ENCODE data around the gene SCNN1B.

SCNN1B gene

GRCh38 chr16:23406024-23406423 is 103.9 kb downstream of the SCNN1B start:
- H3K36me3 Mint-ChIP-seq (ENCODE audit: low read depth): peaks cover 51% of the 10 kb centered on the region

GRCh38 chr16:23406546-23407240 is 104.6 kb downstream of the SCNN1B start:
- H3K9me3 Mint-ChIP-seq: no peaks in the 10 kb centered on the region
- no peak overlapping the region for H3K4me3 Mint-ChIP-seq
- no peaks in the 10 kb centered on the region for H3K27me3 Mint-ChIP-seq
- no peak overlapping the region for H3K27ac Mint-ChIP-seq
- H3K36me3 Mint-ChIP-seq (ENCODE audit: low read depth): peaks cover 52% of the 10 kb centered on the region
- no peaks in the 10 kb centered on the region for H3K4me1 Mint-ChIP-seq (ENCODE audit: low read depth)

More at GRCh38 chr16:23406024-23406423, 103.9 kb downstream of the SCNN1B start:
- Mint-ChIP-seq H3K9me3 (no peaks in the 10 kb centered on the region), H3K4me3 (no peak overlapping the region), H3K4me1 (ENCODE audit: low read depth) (no peaks in the 10 kb centered on the region), H3K27me3 (no peaks in the 10 kb centered on the region), H3K27ac (no peak overlapping the region)

GRCh38 chr16:23407436-23408127 is 105.5 kb downstream of the SCNN1B start:
- Mint-ChIP-seq H3K4me1 (ENCODE audit: low read depth) (no peaks in the 10 kb centered on the region), H3K27ac (no peak overlapping the region), H3K4me3 (no peak overlapping the region), H3K27me3 (no peaks in the 10 kb centered on the region), H3K36me3 (ENCODE audit: low read depth) (peaks cover 49% of the 10 kb centered on the region), H3K9me3 (no peaks in the 10 kb centered on the region)

GRCh38 chr16:23408242-23408822 is 106.2 kb downstream of the SCNN1B start:
- Mint-ChIP-seq H3K4me1 (ENCODE audit: low read depth) (no peaks in the 10 kb centered on the region), H3K36me3 (ENCODE audit: low read depth) (peaks cover 44% of the 10 kb centered on the region), H3K27ac (no peak overlapping the region), H3K9me3 (no peaks in the 10 kb centered on the region), H3K27me3 (no peaks in the 10 kb centered on the region), H3K4me3 (no peak overlapping the region)

GRCh38 chr16:23408823-23409298 is 106.8 kb downstream of the SCNN1B start:
- no peak overlapping the region for H3K4me3 Mint-ChIP-seq
- H3K9me3 Mint-ChIP-seq: no peaks in the 10 kb centered on the region
- H3K36me3 Mint-ChIP-seq (ENCODE audit: low read depth): peaks cover 47% of the 10 kb centered on the region
- no peaks in the 10 kb centered on the region for H3K4me1 Mint-ChIP-seq (ENCODE audit: low read depth)
- no peaks in the 10 kb centered on the region for H3K27me3 Mint-ChIP-seq
- no peak overlapping the region for H3K27ac Mint-ChIP-seq

GRCh38 chr16:23409522-23409921 is 107.4 kb downstream of the SCNN1B start:
- Mint-ChIP-seq H3K4me3 (no peak overlapping the region), H3K36me3 (ENCODE audit: low read depth) (peaks cover 49% of the 10 kb centered on the region), H3K27me3 (no peaks in the 10 kb centered on the region), H3K9me3 (no peaks in the 10 kb centered on the region), H3K27ac (no peak overlapping the region), H3K4me1 (ENCODE audit: low read depth) (no peaks in the 10 kb centered on the region)

DNA sequence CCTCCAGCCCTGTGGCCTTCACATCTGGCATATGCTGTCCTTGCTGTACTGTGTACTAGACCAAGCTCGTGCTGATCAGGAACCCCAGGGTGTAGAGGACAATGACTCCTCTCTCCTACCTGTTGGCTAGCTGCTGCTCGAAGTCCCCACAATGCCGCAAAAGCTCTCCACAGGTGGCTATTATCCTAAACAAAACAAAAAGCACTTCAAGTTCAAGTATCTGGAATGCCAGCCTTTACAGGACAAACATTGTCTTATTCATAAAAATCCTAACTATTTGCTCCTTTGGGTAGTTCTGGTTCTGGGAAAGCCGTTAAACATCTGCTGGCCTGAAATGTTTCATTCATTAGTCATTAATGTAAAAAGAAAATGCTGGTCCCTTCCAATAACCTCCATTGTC is 108.1 kb downstream of the SCNN1B start:
- Mint-ChIP-seq H3K27me3 (no peaks in the 10 kb centered on the region), H3K9me3 (no peaks in the 10 kb centered on the region), H3K36me3 (ENCODE audit: low read depth) (peaks cover 52% of the 10 kb centered on the region), H3K4me3 (no peak overlapping the region), H3K4me1 (ENCODE audit: low read depth) (no peaks in the 10 kb centered on the region), H3K27ac (no peak overlapping the region)

- H3K4me1 Mint-ChIP-seq (ENCODE audit: low read depth): no peaks in the 10 kb centered on the region
- peaks cover 51% of the 10 kb centered on the region for H3K36me3 Mint-ChIP-seq (ENCODE audit: low read depth)
- H3K27me3 Mint-ChIP-seq: no peaks in the 10 kb centered on the region
- H3K4me3 Mint-ChIP-seq: no peak overlapping the region
- H3K27ac Mint-ChIP-seq: no peak overlapping the region
- H3K9me3 Mint-ChIP-seq: no peaks in the 10 kb centered on the region
Observed at GRCh38 chr16:23414731-23415130, 112.6 kb downstream of the SCNN1B start.

DNA sequence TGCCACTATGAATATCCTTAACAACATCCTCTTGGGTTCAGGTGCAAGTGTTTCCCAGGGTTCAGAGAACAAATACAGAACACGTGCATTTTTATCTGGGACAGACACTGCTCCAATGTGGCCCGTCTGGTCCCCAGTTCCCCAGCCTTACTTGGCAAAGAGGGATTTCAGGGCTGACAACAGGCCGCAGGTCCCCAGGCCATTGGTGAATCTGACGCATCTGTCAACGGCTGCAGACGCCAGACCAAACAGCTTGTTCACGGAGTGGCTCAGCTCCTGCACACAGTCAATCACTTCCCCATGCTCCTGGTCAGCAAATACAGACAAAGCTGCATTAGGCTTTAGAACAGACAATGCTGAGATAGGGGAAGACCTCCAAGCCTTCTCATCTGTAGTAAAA is 114.7 kb downstream of the SCNN1B start:
- H3K36me3 Mint-ChIP-seq (ENCODE audit: low read depth): peaks cover 41% of the 10 kb centered on the region
- no peaks in the 10 kb centered on the region for H3K4me1 Mint-ChIP-seq (ENCODE audit: low read depth)

GRCh38 chr16:23420011-23420410 is 117.9 kb downstream of the SCNN1B start:
- Mint-ChIP-seq H3K27me3 (no peaks in the 10 kb centered on the region), H3K4me3 (no peak overlapping the region), H3K36me3 (ENCODE audit: low read depth) (peaks cover 42% of the 10 kb centered on the region), H3K4me1 (ENCODE audit: low read depth) (no peaks in the 10 kb centered on the region), H3K27ac (no peak overlapping the region), H3K9me3 (no peaks in the 10 kb centered on the region)

More for the DNA sequence above, 114.7 kb downstream of the SCNN1B start:
- no peaks in the 10 kb centered on the region for H3K9me3 Mint-ChIP-seq
- H3K4me3 Mint-ChIP-seq: no peak overlapping the region
- H3K27me3 Mint-ChIP-seq: no peaks in the 10 kb centered on the region
- H3K27ac Mint-ChIP-seq: no peak overlapping the region

DNA sequence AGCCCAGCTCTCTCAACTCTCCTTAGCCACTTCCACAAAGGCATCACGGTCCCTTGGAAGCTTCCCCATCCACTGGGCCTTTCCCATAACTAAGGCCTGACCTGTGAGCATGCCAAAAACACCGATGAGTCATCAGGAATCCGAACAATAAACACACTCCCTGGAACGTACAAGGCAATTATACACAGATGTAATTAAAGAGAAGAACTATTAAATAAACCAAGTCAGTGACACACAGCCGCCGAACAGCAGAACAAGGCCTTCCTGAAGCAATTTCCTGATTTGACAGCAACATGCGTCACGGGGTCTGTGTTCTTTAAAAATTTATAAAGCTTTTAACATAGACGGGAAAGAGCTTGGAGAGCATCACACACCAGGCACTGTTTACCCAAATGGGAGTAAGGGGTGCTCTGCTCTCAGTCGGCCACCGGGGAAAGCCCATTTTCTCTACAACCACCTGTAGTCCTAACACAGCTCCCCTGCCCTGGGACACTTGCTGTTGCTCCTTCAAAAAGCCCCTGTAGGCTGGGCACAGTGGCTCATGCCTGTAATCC is 121.5 kb downstream of the SCNN1B start:
- Mint-ChIP-seq H3K9me3 (no peaks in the 10 kb centered on the region), H3K27ac (no peak overlapping the region), H3K27me3 (no peaks in the 10 kb centered on the region), H3K4me3 (no peak overlapping the region), H3K4me1 (ENCODE audit: low read depth) (no peaks in the 10 kb centered on the region), H3K36me3 (ENCODE audit: low read depth) (peaks cover 37% of the 10 kb centered on the region)

GRCh38 chr16:23424292-23424958 is 122.3 kb downstream of the SCNN1B start:
- Mint-ChIP-seq H3K27me3 (no peaks in the 10 kb centered on the region), H3K27ac (no peak overlapping the region), H3K9me3 (no peaks in the 10 kb centered on the region), H3K4me1 (ENCODE audit: low read depth) (no peaks in the 10 kb centered on the region), H3K36me3 (ENCODE audit: low read depth) (peaks cover 38% of the 10 kb centered on the region), H3K4me3 (no peak overlapping the region)

DNA sequence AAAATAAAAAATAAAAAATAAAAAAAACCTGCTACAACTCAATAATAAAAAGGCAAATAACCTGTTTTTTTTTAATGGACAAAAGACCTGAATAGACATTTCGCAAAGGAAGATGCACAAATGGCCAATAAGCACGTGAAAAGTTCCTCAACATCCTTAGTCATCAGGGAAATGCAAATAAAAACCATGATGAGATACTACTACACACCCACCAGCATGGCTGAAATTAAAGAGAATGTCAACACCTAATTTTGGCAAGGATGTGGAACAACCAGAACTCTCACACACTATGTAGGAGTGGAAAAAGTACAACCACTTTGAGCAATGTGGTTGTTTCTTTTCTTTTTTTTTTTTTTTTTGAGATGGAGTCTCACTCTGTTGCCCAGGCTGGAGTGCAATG is 126.2 kb downstream of the SCNN1B start:
- Mint-ChIP-seq H3K4me3 (no peak overlapping the region), H3K27me3 (no peaks in the 10 kb centered on the region), H3K9me3 (no peaks in the 10 kb centered on the region), H3K36me3 (ENCODE audit: low read depth) (peaks cover 44% of the 10 kb centered on the region), H3K4me1 (ENCODE audit: low read depth) (no peaks in the 10 kb centered on the region), H3K27ac (no peak overlapping the region)
